ENCODE data around the gene JAKMIP3.

DNA sequence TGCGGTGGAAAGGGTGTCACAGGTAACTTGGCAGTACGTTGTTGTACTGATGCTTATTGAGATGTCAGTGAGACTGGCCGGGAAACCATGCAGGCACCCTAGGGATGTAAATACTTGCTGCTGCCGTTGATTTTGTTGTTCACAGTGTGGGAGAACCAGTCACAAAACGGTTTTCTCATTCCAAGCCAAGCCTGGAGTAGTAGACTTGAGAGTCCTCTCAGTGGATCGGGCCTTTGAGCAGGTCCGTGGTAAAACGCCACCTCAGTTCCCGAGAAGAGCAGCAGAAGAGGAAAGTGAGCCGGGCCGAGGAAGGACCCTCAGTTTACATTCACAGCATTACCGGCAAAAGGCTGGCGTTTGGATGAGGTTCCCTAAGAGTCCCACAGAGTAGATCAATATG lies 1.1 kb downstream of the JAKMIP3 start:
- TF ChIP-seq KLF9 (tag by site-specific recombination; IDR thresholded peaks at IDR 0.05; ENCODE audit: low read depth) = no peak
- no peak for TF ChIP-seq CTCF (tag by site-specific recombination; IDR thresholded peaks at IDR 0.05)
- TF ChIP-seq BCL11A (tag by site-specific recombination; IDR thresholded peaks at IDR 0.05; ENCODE audit: low read depth) = no peak
- TF ChIP-seq ZNF558 (tag by site-specific recombination; IDR thresholded peaks at IDR 0.05) = no peak
- no peak for TF ChIP-seq KLF17 (tag by site-specific recombination; IDR thresholded peaks at IDR 0.05)
- no peak for TF ChIP-seq ZBTB8A (tag by site-specific recombination; IDR thresholded peaks at IDR 0.05)

All from HEK293 (cell line).